HepG2 (cell line): Measurements from ENCODE around the gene IBA57. TPM values are rescaled to one million over a fixed set of nuclear protein-coding genes. Genes with fewer than 3 reads are reported as not detected.

ENCODE experiments used
- ATAC-seq: fragments of 200-7000 bp; cut with Tn5 transposase; 3 replicates; pipeline ENCODE4 v1.9.1; 2020; ENCODE audit warnings: mild to moderate bottlenecking, moderate library complexity
- BruUV-seq: library from RNA; stranded (reverse); fragments of 400-500 nt; replicated peaks from 2 replicates; lab custom pipeline; 2021; lab: Mats Ljungman, UMichigan
- CTCF ChIA-PET: fragments of 300-600 bp; formaldehyde crosslinking; extraction: SDS; loops from one replicate; lab custom pipeline; 2021; ENCODE audit warnings: low total read pairs, inconsistent platforms, low intra/inter-chr PET ratio; lab: Yijun Ruan, JAX
- POLR2A ChIA-PET: fragments of 350-600 bp; sonication (Branson Sonifier 250); formaldehyde crosslinking; loops from one replicate; lab custom pipeline; 2020; ENCODE audit warnings: antibody characterized with exemption, inconsistent platforms; lab: Yijun Ruan, JAX
- DNase-seq: peaks from one replicate; pipeline ENCODE4 v3.0.0-alpha.2; 2015; ENCODE audit warnings: low spot score
- FAIRE-seq: peaks from 3 replicates; lab custom pipeline; 2011; peaks lifted over from hg19 to GRCh38; lab: Jason Lieb, UNC
- H2AFZ ChIP-seq: one replicate; pipeline ENCODE4 v1.6.1; 2011; ENCODE audit warnings: low read length, inconsistent platforms
- H3K27ac ChIP-seq: fragments of 300-600 bp; 3 replicates; pipeline ENCODE4 v1.8.0; 2011; ENCODE audit warnings: mixed run types, mild to moderate bottlenecking, mixed read lengths, low read length, inconsistent platforms; ENCODE audit not compliant: insufficient read depth; ENCODE audit errors: extremely low read length
- H3K27me3 ChIP-seq, 2 experiments: fragments of 200-600 bp in 1 of 2; 2 replicates in 1 of 2; 3 replicates in 1 of 2; pipeline versions ENCODE4 v1.6.0 to v1.8.0; 2011; ENCODE audit warnings: low read length in 2 of 2, mild to moderate bottlenecking in 2 of 2, moderate library complexity in 2 of 2, inconsistent platforms in 1 of 2; ENCODE audit not compliant: insufficient read depth in 2 of 2, control insufficient read depth in 1 of 2
- H3K36me3 ChIP-seq, 2 experiments: fragments of 200-600 bp in 1 of 2; replicated peaks in 1 of 2; 2 replicates in 1 of 2; 3 replicates in 1 of 2; pipeline versions ENCODE4 v1.5.1 to v1.8.0; 2011; ENCODE audit warnings: low read length in 2 of 2, inconsistent platforms in 1 of 2; ENCODE audit not compliant: insufficient read depth in 2 of 2, control insufficient read depth in 1 of 2
- H3K4me1 ChIP-seq: 2 replicates; pipeline ENCODE4 v1.5.1; 2012; ENCODE audit warnings: low read length, inconsistent platforms; ENCODE audit not compliant: insufficient read depth
- H3K4me2 ChIP-seq: 2 replicates; pipeline ENCODE4 v1.6.0; 2011; ENCODE audit warnings: low read depth, low read length, inconsistent platforms
- H3K4me3 ChIP-seq, 3 experiments: fragments of 200-600 bp in 1 of 3; sonication (generic), shearing (Covaris generic) in 1 of 3; replicated peaks in 1 of 3; 2 replicates each; pipeline ENCODE4 v1.5.1; 2011 to 2016; ENCODE audit warnings: low read length in 3 of 3, inconsistent platforms in 2 of 3, low read depth in 2 of 3, mild to moderate bottlenecking in 2 of 3, control low read depth in 1 of 3, mixed read lengths in 1 of 3; ENCODE audit not compliant: insufficient read depth in 1 of 3
- H3K79me2 ChIP-seq: one replicate; pipeline ENCODE4 v1.6.1; 2011; ENCODE audit warnings: low read length, inconsistent platforms; ENCODE audit not compliant: insufficient read depth
- H3K9ac ChIP-seq: 2 replicates; pipeline ENCODE4 v1.6.0; 2011; ENCODE audit warnings: mild to moderate bottlenecking, low read depth, low read length, inconsistent platforms; ENCODE audit not compliant: insufficient read depth
- H3K9me3 ChIP-seq: 2 replicates; pipeline ENCODE4 v1.5.1; 2012; ENCODE audit warnings: mild to moderate bottlenecking, low read length
- H4K20me1 ChIP-seq: 2 replicates; pipeline ENCODE4 v1.6.0; 2011; ENCODE audit warnings: inconsistent platforms, mild to moderate bottlenecking, low read length, moderate library complexity; ENCODE audit not compliant: insufficient read depth
- MIXL1 ChIP-seq: IDR thresholded peaks from 2 replicates; pipeline ENCODE4 v1.6.1; 2016
- RELA ChIP-seq: sonication (generic); formaldehyde crosslinking; IDR thresholded peaks from 2 replicates; pipeline ENCODE4 v1.4.0; 2020; ENCODE audit warnings: missing genetic modification reagents
- REXO4 ChIP-seq: sonication (generic); formaldehyde crosslinking; IDR thresholded peaks from 2 replicates; pipeline ENCODE4 v1.8.0; 2022; ENCODE audit warnings: missing genetic modification reagents, mild to moderate bottlenecking, borderline replicate concordance
- ZNF451 ChIP-seq: sonication (generic); formaldehyde crosslinking; IDR thresholded peaks from 2 replicates; pipeline ENCODE4 v1.5.0; 2020; ENCODE audit warnings: mild to moderate bottlenecking, missing genetic modification reagents
- WGBS: methylation state at CpG from one replicate; pipeline ENCODE4 v1.1.6; 2017; ENCODE audit warnings: low lambda C conversion rate; 5-methylcytosine and 5-hydroxymethylcytosine counted together
- in situ Hi-C: cut with HindIII; loops from 2 replicates; pipeline ENCODE4 v1.10.0; 2017; ENCODE audit warnings: low pct_unique_long_range_greater_than_20kb; ENCODE audit not compliant: extremely low pct_ligation_motif_present
- intact Hi-C: fragments of 100-400 bp; cut with micrococcal nuclease; formaldehyde crosslinking; loops from one replicate; pipeline ENCODE4 v1.10.0; 2022; ENCODE audit not compliant: unreplicated experiment
- polyA plus RNA-seq, 8 experiments: library from polyadenylated mRNA; depleted of rRNA in 3 of 8; stranded (reverse) in 7 of 8; unstranded in 1 of 8; fragments of >200 nt; fragmentation: Illumina TruSeq in 4 of 8; extraction: Trizol in 4 of 8; gene quantifications; 2 replicates each; pipeline versions ENCODE4 v1.2.1 to v1.2.3, GENCODE V29; 2011 to 2016; ENCODE audit warnings: low read depth in 4 of 8, missing spikeins in 1 of 8, mixed read lengths in 1 of 8; ENCODE audit not compliant: insufficient read depth in 1 of 8
- total RNA-seq, 5 experiments: library from RNA; depleted of rRNA; stranded (reverse); fragments of >200 nt; fragmentation: Illumina TruSeq; extraction: Trizol; gene quantifications; 2 replicates each; pipeline ENCODE4 v1.2.3, GENCODE V29; 2016; ENCODE audit warnings: low read depth in 1 of 5
- TF ChIP-seq, protein P1 (sequence below): sonication (generic); formaldehyde crosslinking; IDR thresholded peaks from 2 replicates; pipeline ENCODE4 v1.4.0; 2020; ENCODE audit warnings: mild to moderate bottlenecking, missing genetic modification reagents

Gene IBA57
- total and polyA plus RNA-seq, 2 of the 13 experiments (the other 11 are each of a cell fraction or from before 2014, with no cell fraction given) = 2.3 to 10.2 TPM

DNA sequence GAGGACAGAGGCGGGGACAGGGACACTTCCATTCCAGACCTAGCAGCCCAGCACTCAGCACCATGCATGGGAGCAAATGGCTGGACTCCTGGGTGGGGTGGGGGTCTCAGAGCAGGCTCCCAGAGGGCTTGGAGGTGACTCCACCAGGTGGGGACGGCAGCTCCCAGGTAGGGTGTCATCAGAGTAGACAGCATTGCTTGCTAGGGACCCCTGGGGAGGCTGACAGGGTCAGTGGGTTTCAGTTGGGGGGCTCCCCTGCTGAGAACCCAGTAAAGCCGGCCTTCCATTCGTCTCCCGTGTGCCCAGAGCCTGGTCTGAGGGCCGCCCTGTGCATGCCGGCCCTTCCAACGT lies 20.6 kb upstream of the IBA57 start:
- POLR2A ChIA-PET = interaction anchor here (1.2 kb wide), 1 partner anchor 20 kb away, joined by 6 read pairs; the partner anchor contains the start of gene IBA57
- TF ChIP-seq ZNF451 (no peak), MIXL1 (CRISPR knock-in tag) (no peak), REXO4 (CRISPR knock-in tag) (no peak), RELA (no peak)
- TF ChIP-seq, protein P1, sequence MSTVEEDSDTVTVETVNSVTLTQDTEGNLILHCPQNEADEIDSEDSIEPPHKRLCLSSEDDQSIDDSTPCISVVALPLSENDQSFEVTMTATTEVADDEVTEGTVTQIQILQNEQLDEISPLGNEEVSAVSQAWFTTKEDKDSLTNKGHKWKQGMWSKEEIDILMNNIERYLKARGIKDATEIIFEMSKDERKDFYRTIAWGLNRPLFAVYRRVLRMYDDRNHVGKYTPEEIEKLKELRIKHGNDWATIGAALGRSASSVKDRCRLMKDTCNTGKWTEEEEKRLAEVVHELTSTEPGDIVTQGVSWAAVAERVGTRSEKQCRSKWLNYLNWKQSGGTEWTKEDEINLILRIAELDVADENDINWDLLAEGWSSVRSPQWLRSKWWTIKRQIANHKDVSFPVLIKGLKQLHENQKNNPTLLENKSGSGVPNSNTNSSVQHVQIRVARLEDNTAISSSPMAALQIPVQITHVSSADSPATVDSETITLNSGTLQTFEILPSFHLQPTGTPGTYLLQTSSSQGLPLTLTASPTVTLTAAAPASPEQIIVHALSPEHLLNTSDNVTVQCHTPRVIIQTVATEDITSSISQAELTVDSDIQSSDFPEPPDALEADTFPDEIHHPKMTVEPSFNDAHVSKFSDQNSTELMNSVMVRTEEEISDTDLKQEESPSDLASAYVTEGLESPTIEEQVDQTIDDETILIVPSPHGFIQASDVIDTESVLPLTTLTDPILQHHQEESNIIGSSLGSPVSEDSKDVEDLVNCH = no peak
- peaks cover 23% of the 10 kb centered on the region; the same call in 1 of the 2 replicates for H4K20me1 ChIP-seq
- H3K4me3 ChIP-seq = no peak overlapping the region
- CTCF ChIA-PET = no interaction called here
- no peaks in the 10 kb centered on the region; a peak in 1 of 5 replicates for H3K27me3 ChIP-seq
- BruUV-seq = no TSS peak
- peaks cover 4 to 17% of the 10 kb centered on the region in 2 experiments; a peak in 4 of 5 replicates for H3K36me3 ChIP-seq
- FAIRE-seq (no peak), ATAC-seq (no peak), DNase-seq (no peak)
- H2AFZ ChIP-seq = no peak overlapping the region
- H3K9me3 ChIP-seq = no peaks in the 10 kb centered on the region
- intact Hi-C loops (no loop called here), in situ Hi-C loops (no loop called here)
- peaks cover 48% of the 10 kb centered on the region for H3K4me1 ChIP-seq
- no peak overlapping the region for H3K9ac ChIP-seq
- H3K79me2 ChIP-seq = peaks cover 59% of the 10 kb centered on the region
- no peak overlapping the region for H3K4me2 ChIP-seq
- WGBS = 100% methylated on average over 1 of the region's 8 CpGs
- no peak overlapping the region for H3K27ac ChIP-seq
